GM21423 (cell line): ENCODE data around the gene BIK.

ENCODE experiments used
- ATAC-seq: cut with Tn5 transposase; IDR thresholded peaks from one replicate; pipeline ENCODE4 v1.9.1; 2021; ENCODE audit warnings: mild to moderate bottlenecking, moderate library complexity; ENCODE audit not compliant: unreplicated experiment

Gene BIK

GRCh38 chr22:43110444-43110926 lies at the start of gene BIK:
Gene BIK (plus strand): TSS chr22:43110750. CDS start chr22:43124023, 13,273 bp downstream.
- no peak for ATAC-seq

- no peak for ATAC-seq
These were observed 44.4 kb upstream of the BIK start for GRCh38 chr22:43066134-43066533.

- no peak for ATAC-seq
These were observed 43.6 kb upstream of the BIK start for GRCh38 chr22:43066844-43067385.

- ATAC-seq: no peak
These were observed 33.3 kb upstream of the BIK start for GRCh38 chr22:43077121-43077877.

- ATAC-seq: no peak
These were observed 32.0 kb upstream of the BIK start for GRCh38 chr22:43078522-43078921.

GRCh38 chr22:43079742-43080141 lies 30.8 kb upstream of the BIK start:
- ATAC-seq: no peak

GRCh38 chr22:43080616-43081015 lies 29.9 kb upstream of the BIK start:
- ATAC-seq: no peak

GRCh38 chr22:43081968-43082367 lies 28.6 kb upstream of the BIK start:
- no peak for ATAC-seq

GRCh38 chr22:43085658-43086606 lies 24.6 kb upstream of the BIK start:
- ATAC-seq: no peak

GRCh38 chr22:43088627-43088983 lies 21.9 kb upstream of the BIK start:
- no peak for ATAC-seq

- ATAC-seq: peak; percentile 78
These were observed 21.4 kb upstream of the BIK start, which contains the start of gene TTLL1 for GRCh38 chr22:43088984-43089717. Gene TTLL1 (minus strand): TSS chr22:43089391. CDS start chr22:43075586, 13,805 bp downstream.

GRCh38 chr22:43090130-43090789 lies 20.3 kb upstream of the BIK start:
- ATAC-seq: no peak

- no peak for ATAC-seq
These were observed 18.5 kb upstream of the BIK start for GRCh38 chr22:43092085-43092484.

GRCh38 chr22:43094085-43094484 lies 16.5 kb upstream of the BIK start:
- no peak for ATAC-seq

GRCh38 chr22:43094551-43094950 lies 16.0 kb upstream of the BIK start:
- no peak for ATAC-seq

GRCh38 chr22:43096420-43096819 lies 14.1 kb upstream of the BIK start:
- no peak for ATAC-seq

GRCh38 chr22:43098356-43098755 lies 12.2 kb upstream of the BIK start:
- ATAC-seq: no peak

- no peak for ATAC-seq
These were observed 11.5 kb upstream of the BIK start for GRCh38 chr22:43099095-43099494.

GRCh38 chr22:43100225-43100624 lies 10.3 kb upstream of the BIK start:
- no peak for ATAC-seq

- no peak for ATAC-seq
These were observed 9.2 kb upstream of the BIK start for GRCh38 chr22:43101306-43101705.
